Measurements from ENCODE around the gene ROBO2. TPM values are rescaled to one million over a fixed set of nuclear protein-coding genes. Genes with fewer than 3 reads are reported as not detected.

The ROBO2 gene
- total RNA-seq, 1 experiment from 2014 or later, result not detected

- no peak for TF ChIP-seq ATF3 (IDR thresholded peaks at IDR 0.05)
- TF ChIP-seq CEBPB (IDR thresholded peaks at IDR 0.05; ENCODE audit: low read depth), result no peak
- no peak for TF ChIP-seq JUND (IDR thresholded peaks at IDR 0.05)
- no peak for TF ChIP-seq RAD21 (IDR thresholded peaks at IDR 0.05; ENCODE audit: low read depth)
- TF ChIP-seq EZH2phosphoT487 (IDR thresholded peaks at IDR 0.05; ENCODE audit: borderline replicate concordance), result no peak
- no peak for TF ChIP-seq MAX (IDR thresholded peaks at IDR 0.05)
Measured at GRCh38 chr3:77142578-77142977, 102.7 kb downstream of the ROBO2 start (continued).

- TF ChIP-seq ELF1 (IDR thresholded peaks at IDR 0.05; ENCODE audit: borderline replicate concordance, low read depth), result no peak
- TF ChIP-seq MAX (IDR thresholded peaks at IDR 0.05), result no peak
- TF ChIP-seq EZH2 (IDR thresholded peaks at IDR 0.05), result no peak
- TF ChIP-seq YY1 (IDR thresholded peaks at IDR 0.05; ENCODE audit: extremely low read depth, insufficient replicate concordance, low read depth, low read length), result no peak
- TF ChIP-seq EGR1 (IDR thresholded peaks at IDR 0.05; ENCODE audit: low read depth), result no peak
- TF ChIP-seq ATF3 (IDR thresholded peaks at IDR 0.05), result no peak
- TF ChIP-seq SP1 (IDR thresholded peaks at IDR 0.05; ENCODE audit: low read depth), result no peak
- no peak for TF ChIP-seq SIN3A (IDR thresholded peaks at IDR 0.05; ENCODE audit: low read depth)
- no peak for TF ChIP-seq TCF7L2 (IDR thresholded peaks at IDR 0.05; ENCODE audit: borderline replicate concordance, extremely low read depth, insufficient read depth, insufficient read length)
- TF ChIP-seq FOSL1 (IDR thresholded peaks at IDR 0.05; ENCODE audit: low read depth), result no peak
- TF ChIP-seq ZBTB33 (IDR thresholded peaks at IDR 0.05; ENCODE audit: extremely low read depth, insufficient replicate concordance, low read length), result no peak
- no peak for TF ChIP-seq CTCF (IDR thresholded peaks at IDR 0.05 in 2 of 3, conservative IDR thresholded peaks at IDR 0.05 in 1 of 3; ENCODE audit: borderline replicate concordance in 1 of 3, insufficient read depth in 1 of 3, low read depth in 2 of 3, low read length in 2 of 3)
- no peak for TF ChIP-seq SRF (IDR thresholded peaks at IDR 0.05; ENCODE audit: low read depth)
- no peak for TF ChIP-seq ZNF274 (IDR thresholded peaks at IDR 0.05; ENCODE audit: low read depth, low read length)
- TF ChIP-seq JUND (IDR thresholded peaks at IDR 0.05), result no peak
- Histone ChIP-seq H3K9me2 (ENCODE audit: insufficient read depth) (no peaks in the 10 kb centered on the region), H3K4me1 (ENCODE audit: control insufficient read depth in 1 of 2, insufficient read depth in 2 of 2, low read length in 2 of 2) (no peaks in the 10 kb centered on the region), H3K9me3 (ENCODE audit: control insufficient read depth in 1 of 2, insufficient read depth in 1 of 2, low read depth in 1 of 2, low read length in 2 of 2) (peaks cover 16 to 17% of the 10 kb centered on the region in 2 experiments; a peak in 2 of 4 replicates), H3K27ac (ENCODE audit: low read depth, low read length) (no peak overlapping the region), H3K79me2 (ENCODE audit: insufficient read depth, low read length) (no peaks in the 10 kb centered on the region), H3K4me2 (ENCODE audit: low read length) (no peak overlapping the region), H4K20me1 (ENCODE audit: insufficient read depth) (no peaks in the 10 kb centered on the region), H3K9ac (ENCODE audit: low read length) (no peak overlapping the region), H3K36me3 (ENCODE audit: control insufficient read depth in 1 of 2, insufficient read depth in 2 of 2, low read length in 2 of 2) (no peaks in the 10 kb centered on the region), H3K4me3 (replicated peaks in 1 of 2; ENCODE audit: low read depth in 1 of 2, low read length in 2 of 2) (no peak overlapping the region), H3K27me3 (ENCODE audit: insufficient read depth, low read length) (no peaks in the 10 kb centered on the region), H2AFZ (ENCODE audit: low read depth, low read length, poor library complexity, severe bottlenecking) (no peak overlapping the region)
- intact Hi-C loops (cut with micrococcal nuclease), result no loop called here
- DNase-seq (ENCODE audit: low read depth, low spot score), result no peak
- ChIA-PET POLR2A (no interaction called here), RAD21 (ENCODE audit: low non-redundant PET in 1 of 2, low total read pairs in 2 of 2, uncharacterized antibody in 2 of 2, unreplicated experiment in 2 of 2) (no interaction called here), CTCF (no interaction called here)
- BruUV-seq (replicated peaks), result no TSS peak
- ATAC-seq, result no peak
Measured at GRCh38 chr3:77146004-77146403, 106.1 kb downstream of the ROBO2 start.

Data from HCT116 (cell line).